Middle frontal gyrus (tissue), 1 donor: Measurements from ENCODE around the gene CDK16.
A peak's percentile ranks its signal among the peaks of the same experiment; 100 is the strongest.

ENCODE experiments used
- DNase-seq: peaks from one replicate; pipeline ENCODE4 v3.0.0-alpha.2; 2015; ENCODE audit warnings: low spot score; ENCODE audit errors: extremely low spot score

The CDK16 gene

DNA sequence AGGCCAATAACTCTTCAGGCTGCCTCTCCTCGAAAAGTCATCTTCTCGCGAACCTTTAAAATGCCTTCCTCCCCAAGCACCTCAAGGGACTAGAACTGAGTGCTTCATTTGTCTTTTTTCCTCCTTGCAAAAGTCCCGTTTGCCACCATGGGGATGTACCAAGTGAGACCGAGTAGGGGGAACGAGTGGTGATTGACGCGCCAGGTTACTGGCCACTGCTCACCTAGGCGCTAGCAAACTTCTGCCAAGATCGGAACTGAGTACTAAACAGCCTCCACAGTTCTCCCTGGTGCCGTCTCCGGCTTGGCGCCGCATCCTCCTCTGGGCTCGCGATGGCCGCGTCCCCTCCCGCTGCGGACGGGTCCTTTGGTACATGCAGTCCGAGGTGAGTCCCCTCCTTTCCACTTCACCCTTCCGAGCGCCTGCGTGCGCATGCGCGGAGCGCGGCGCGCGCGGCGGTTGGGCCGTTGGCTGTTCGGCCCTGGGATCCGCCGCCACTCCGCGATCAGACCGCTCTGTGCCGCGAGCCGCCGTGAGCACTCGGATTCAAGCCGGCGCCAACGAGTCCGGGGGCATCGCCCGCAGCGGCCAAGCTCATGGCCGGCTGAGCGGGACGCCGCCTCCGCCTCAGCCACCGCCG is at the start of gene CDK16:
CDK16 (plus strand) TSS at position 402 of the 640 bp plus-strand sequence. CDS start 4,877 bp downstream, outside the sequence.
- DNase-seq: peak; percentile 37

- DNase-seq: no peak
These were observed 49.2 kb upstream of the CDK16 start for GRCh38 chrX:47169273-47169672.

GRCh38 chrX:47169726-47170515 is 48.6 kb upstream of the CDK16 start:
- DNase-seq: no peak

- DNase-seq: no peak
These were observed 47.4 kb upstream of the CDK16 start for GRCh38 chrX:47170861-47171692.

GRCh38 chrX:47171996-47172395 is 46.5 kb upstream of the CDK16 start:
- DNase-seq: no peak

DNA sequence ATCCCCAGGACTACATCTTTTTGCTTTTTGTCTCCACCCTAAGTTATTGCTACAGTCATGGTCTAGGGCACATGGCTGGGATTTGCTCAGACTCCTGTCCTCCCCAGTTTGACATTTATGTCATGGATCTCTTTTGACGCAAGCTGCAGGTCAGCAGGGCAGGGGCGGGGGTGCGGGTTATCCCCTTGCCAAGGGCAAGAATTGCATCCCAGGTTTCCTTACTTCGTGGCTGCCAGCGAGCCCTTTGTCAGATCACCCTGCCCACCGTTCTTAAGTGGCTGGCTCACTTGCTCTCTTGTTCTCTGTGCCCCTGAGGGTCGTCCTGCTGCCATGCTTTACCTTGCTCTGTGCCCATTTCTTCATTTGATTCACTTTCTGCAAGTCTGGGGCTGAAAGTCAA is 45.9 kb upstream of the CDK16 start:
- DNase-seq: no peak

- no peak for DNase-seq
These were observed 45.3 kb upstream of the CDK16 start for GRCh38 chrX:47172971-47173792.

DNA sequence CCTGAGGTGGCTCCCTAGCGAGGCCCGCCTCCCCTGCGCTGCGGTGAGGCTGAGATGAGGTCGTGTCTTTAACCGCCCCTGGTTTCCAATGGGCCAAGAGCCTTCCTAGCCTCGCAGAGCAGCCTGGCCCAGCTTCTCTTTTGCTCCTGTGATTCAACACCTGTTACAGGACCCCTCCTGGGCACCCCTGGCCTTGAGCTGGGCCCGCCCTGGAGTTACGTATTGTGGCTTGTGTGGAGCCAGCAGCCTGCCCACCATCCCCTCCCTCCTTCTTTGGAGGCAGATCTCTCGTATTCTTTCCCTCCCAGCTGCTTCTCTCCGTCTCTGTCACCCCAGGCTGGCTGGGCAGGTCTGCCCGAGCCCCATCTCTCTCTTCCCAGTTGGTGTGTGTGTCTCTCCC is 44.1 kb upstream of the CDK16 start:
- DNase-seq: no peak

DNA sequence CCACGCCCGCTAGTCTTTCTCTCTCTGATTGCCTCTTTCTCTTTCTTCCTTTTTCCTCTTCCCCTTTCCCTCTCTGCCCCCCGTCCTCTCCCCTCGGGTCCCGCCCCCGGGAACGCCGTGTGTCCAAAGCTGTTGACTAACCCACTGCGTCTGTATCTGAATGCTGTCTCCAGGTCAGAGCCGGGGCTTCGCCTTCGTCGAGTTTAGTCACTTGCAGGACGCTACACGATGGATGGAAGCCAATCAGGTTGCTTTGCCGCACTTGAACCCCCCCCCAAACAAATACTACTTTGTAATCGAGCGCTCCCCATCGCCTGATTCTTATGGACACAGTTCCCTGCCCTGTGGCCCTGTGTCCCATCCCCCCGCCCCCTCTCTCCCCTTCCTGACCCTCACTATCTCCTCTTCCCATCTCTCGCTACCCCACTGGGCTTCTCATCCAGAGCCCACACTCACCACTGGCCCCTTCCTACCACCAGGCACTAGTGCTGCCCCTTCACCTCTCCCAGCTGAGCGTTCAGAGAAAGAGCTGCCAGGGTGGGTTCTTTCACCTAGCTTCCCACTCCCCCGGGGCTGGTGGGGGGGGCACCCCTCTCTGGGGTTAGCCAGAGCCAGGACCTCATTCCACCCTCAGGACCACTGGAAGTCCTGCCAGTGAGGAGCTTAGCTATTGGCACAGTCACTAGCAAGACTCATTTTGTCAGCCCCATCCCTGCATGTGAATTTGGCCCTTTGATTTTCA is 43.5 kb upstream of the CDK16 start:
- DNase-seq: no peak

DNA sequence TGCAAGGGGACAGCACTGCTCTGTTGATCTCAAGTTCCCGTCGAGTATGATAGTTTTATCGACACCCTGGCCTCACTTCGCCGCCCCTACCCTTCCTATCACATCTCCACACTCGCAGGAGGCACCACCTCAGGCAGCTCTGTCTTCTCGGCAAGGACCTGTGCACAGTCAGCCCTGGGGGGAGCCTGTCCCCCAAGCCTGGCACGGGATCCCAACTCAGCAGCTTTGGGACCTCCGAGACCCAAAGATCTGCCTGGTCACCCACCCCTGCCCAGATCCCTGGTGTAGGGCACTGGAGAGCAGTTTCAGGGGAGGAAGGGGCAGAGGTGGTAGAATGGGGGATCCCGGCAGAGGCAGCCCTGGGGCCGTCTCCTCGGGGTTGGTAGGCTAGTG is 42.9 kb upstream of the CDK16 start:
- DNase-seq: no peak

GRCh38 chrX:47176101-47176740 is 42.3 kb upstream of the CDK16 start:
- no peak for DNase-seq

DNA sequence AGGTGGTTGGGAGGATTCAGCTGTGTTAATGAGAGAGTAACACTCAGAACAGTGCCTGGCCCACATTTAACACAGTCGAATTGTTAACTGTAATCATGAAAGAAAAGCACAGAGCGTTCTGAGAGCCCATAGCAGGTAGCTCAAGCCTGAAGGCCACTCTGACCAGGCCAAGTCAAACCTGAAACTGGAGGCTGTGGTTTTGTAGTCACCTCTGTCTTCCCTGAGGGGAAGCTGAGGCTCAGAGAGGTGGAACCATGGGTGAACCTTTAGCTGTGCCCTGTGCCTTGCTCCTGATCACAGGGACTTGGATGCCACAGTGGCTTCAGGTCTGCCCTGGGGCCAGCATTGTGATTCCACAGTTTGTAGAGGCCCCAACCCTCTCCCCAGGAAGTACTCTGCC is 41.4 kb upstream of the CDK16 start:
- no peak for DNase-seq

GRCh38 chrX:47178337-47178736 is 40.1 kb upstream of the CDK16 start:
- DNase-seq: no peak

DNA sequence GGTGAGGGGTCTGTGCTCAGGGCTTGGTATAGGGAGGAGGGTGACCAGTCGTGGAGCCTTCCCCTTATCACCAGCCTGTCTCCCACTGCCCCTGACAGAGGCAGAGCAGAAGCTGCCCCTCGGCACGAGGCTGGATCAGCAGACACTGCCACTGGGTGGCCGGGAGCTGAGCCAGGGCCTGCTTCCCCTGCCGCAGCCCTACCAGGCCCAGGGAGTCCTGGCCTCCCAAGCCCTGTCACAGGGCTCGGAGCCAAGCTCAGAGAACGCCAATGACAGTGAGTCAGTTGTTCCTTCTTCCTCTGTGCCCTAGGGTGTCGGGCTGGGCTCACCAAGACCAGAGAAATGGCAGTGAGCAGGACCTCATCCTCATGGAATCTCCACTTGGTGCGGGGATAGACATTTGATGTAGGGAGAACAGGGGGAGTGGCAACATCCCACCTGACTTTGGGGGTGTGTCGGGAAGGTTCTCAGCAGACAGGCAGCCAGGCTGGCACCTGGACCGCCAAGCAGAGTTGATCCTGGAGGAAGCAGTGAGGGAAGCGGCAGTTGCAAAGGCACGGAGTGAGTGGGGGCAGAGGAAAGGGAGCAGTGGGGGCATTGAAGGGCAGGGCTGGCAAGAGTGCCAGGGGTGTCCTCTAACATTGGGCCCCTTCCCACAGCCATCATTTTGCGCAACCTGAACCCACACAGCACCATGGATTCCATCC is 39.1 kb upstream of the CDK16 start:
- DNase-seq: no peak

GRCh38 chrX:47179928-47180255 is 38.6 kb upstream of the CDK16 start:
- no peak for DNase-seq

GRCh38 chrX:47180346-47180745 is 38.1 kb upstream of the CDK16 start:
- DNase-seq: no peak

GRCh38 chrX:47181301-47181700 is 37.2 kb upstream of the CDK16 start:
- no peak for DNase-seq

- no peak for DNase-seq
These were observed 36.3 kb upstream of the CDK16 start for GRCh38 chrX:47182106-47182700.

- DNase-seq: no peak
These were observed 34.0 kb upstream of the CDK16 start for GRCh38 chrX:47184486-47184885.
